ENCODE measurements around the gene ANKRD53.
"Not testable (repeated sequence)": the region's sequence is repeated elsewhere in the genome, so short reads cannot be mapped to it uniquely, and the experiment has no call there.

The ANKRD53 gene

DNA sequence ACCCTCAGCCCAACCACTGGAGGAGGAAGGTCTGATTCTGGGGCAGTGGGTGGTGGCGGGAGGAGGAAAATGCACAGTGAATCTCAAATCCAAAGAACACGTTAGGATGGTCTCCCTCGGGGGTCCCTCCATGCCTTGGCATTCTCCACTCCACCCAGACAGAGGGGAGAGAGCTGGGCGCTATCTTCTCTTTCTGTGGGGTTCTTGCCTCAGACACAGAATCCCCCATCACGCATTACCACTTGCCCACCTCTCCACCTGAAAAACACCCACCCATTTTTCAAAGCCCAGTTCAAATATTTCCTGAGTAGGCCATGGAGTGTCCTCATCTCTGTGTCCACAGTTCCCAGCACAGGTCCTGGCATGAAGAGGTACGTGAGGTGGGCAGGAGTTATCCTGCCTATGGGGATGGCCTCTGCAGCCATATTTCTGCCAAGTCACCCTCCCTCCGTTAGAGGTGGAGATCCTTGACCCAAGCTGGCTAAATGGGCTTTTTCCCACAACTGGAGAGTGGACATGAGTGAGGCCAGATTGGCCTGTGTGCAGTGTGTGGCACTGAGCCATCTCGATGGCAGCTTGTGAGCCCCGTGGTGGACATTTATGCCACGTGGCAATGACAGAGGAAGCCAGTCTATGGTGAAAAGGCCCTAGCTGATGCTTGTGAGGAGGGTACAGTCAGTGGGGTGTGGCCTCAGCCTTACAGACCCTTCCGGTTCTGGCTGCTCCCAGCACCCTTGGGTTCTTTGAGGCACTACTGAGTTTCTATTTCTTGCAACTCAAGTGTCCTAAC, 25.7 kb downstream of the ANKRD53 start:
- TF ChIP-seq, protein P1, sequence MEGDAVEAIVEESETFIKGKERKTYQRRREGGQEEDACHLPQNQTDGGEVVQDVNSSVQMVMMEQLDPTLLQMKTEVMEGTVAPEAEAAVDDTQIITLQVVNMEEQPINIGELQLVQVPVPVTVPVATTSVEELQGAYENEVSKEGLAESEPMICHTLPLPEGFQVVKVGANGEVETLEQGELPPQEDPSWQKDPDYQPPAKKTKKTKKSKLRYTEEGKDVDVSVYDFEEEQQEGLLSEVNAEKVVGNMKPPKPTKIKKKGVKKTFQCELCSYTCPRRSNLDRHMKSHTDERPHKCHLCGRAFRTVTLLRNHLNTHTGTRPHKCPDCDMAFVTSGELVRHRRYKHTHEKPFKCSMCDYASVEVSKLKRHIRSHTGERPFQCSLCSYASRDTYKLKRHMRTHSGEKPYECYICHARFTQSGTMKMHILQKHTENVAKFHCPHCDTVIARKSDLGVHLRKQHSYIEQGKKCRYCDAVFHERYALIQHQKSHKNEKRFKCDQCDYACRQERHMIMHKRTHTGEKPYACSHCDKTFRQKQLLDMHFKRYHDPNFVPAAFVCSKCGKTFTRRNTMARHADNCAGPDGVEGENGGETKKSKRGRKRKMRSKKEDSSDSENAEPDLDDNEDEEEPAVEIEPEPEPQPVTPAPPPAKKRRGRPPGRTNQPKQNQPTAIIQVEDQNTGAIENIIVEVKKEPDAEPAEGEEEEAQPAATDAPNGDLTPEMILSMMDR (IDR thresholded peaks at IDR 0.05; ENCODE audit: control insufficient read depth, insufficient read depth, low read depth, low read length, missing control alignments) = no peak
- no peak overlapping the region for H3K4me3 ChIP-seq (ENCODE audit: control insufficient read depth, low read depth, low read length)
- DNase-seq (ENCODE audit: low read depth) = no peak

DNA sequence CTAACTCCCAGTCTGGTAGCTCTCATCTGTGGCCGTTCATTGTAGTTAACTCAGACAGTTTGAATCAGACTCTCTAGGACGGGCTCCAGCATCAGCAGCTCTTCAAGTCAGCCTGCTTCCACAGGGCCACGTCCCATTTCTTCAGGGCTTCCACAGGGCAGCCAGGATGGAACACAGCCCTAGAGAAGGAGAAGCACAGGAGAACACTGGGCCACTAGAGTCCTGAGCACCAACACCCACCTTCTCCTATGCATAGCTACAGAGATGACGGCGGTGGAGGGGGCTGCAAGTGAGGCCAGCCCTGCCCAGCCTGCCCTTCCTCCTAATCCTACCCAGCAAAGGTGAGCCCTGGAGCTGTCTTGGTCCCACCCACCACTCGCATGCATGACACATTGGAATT, 26.4 kb downstream of the ANKRD53 start:
- no peak for DNase-seq (ENCODE audit: low read depth)
- TF ChIP-seq, protein P1 (IDR thresholded peaks at IDR 0.05; ENCODE audit: control insufficient read depth, insufficient read depth, low read depth, low read length, missing control alignments) = no peak
- H3K4me3 ChIP-seq (ENCODE audit: control insufficient read depth, low read depth, low read length) = no peak overlapping the region

DNA sequence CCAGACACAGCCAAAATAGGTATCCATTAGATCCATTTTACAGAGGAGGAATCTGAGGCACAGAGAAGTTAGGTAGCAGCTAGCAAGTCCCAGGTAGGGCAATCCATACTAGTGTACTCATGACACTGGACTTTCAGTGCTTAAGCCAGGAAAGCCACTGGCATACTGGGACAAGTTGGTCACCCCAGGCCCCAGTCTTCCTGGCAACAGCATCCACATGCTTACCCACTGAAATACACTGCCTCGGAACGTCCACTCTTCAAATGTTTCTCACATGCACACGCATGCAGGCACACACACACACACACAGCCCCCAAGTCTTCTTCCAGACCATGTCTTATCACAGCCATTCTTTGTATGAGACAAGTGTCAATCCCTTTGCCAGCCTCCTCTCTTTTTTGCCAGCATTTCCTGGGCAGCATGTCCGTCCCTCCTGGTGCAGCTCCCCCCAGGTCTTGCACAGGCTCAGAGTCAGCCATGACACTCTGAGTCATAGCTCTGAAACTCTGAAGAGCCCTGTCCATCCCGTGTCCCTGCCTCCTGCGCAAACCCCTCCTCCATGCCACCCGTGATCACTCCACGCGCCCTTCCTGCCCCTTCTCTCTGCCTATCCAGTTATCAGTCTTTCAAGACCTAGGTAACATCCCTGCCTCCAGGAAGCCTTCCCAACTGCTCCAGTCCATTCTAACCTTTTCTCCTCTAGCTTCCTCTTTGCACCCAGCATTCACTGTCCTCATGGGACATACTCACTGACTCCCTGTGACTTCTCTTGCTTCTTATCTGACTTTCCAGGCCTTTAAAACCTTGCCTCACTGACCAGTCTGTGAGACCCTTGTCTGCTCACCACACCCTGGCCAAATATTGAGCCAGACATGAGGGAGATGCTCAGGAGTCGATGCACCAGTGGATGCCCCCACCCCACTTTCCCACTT, 27.1 kb downstream of the ANKRD53 start:
- DNase-seq (ENCODE audit: low read depth) = no peak
- no peak overlapping the region for H3K4me3 ChIP-seq (ENCODE audit: control insufficient read depth, low read depth, low read length)
- TF ChIP-seq, protein P1 (IDR thresholded peaks at IDR 0.05; ENCODE audit: control insufficient read depth, insufficient read depth, low read depth, low read length, missing control alignments) = no peak

DNA sequence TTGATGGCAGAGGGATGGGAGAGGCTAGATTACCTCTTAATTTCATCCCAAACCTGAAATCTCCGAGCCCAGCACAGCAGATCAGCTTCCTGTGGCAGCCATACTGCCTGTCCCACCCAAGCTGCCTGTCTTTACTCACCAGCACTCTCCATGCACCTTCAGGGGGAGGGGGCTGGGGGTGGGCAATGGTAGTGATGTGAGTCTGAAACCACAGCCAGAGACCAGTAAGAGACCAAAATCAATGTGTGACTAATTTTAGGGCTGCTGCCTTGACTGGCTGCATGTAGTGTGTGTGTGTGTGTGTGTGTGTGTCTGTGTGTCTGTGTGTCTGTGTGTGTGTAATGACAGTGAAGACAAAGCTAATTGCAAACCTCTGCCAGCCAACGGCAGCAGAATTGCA, 27.9 kb downstream of the ANKRD53 start:
- no peak for DNase-seq (ENCODE audit: low read depth)
- TF ChIP-seq, protein P1 (IDR thresholded peaks at IDR 0.05; ENCODE audit: control insufficient read depth, insufficient read depth, low read depth, low read length, missing control alignments) = no peak
- H3K4me3 ChIP-seq (ENCODE audit: control insufficient read depth, low read depth, low read length) = no peak overlapping the region

DNA sequence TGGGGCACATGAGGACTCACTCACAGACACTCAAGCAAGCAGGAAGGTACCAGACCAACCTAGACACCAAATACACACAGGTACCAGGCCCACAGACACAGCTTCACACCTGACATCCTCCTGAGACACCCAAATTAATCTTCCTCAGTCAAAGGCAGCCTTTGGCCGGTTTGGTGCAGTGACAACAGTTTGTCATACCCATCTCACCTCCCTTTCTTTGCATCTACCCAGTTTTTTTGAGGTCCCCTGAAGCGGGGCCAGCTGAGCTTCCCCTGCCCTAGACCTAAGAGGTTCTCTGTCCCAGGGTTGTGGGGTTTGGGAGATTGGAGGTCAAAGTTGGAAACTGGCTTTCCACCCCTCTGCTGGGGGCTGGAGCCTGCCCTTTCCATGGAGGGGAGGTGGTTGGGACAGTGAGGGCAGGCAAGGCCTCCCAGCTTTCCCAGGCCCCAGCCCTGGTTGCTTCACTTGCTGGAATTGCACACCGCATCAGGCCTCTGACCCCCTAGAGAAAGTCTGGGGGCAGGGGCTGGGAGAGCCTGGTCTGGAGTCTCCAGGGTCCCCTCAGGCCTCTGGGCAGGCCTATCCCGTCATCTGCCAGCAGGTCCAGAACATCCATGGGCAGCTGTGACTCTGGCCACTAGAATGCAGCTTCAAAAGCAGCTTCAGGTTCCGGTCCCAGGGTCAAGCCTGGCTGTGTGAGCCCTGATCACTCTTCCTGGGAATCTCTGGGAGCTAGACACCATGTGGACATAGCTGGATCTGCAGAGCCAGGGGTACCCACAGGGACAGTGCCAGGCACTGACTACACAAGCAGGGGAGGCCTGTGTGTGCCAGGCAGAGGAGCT, 28.7 kb downstream of the ANKRD53 start:
- TF ChIP-seq, protein P1 (IDR thresholded peaks at IDR 0.05; ENCODE audit: control insufficient read depth, insufficient read depth, low read depth, low read length, missing control alignments) = no peak
- no peak overlapping the region for H3K4me3 ChIP-seq (ENCODE audit: control insufficient read depth, low read depth, low read length)
- DNase-seq (ENCODE audit: low read depth) = no peak

DNA sequence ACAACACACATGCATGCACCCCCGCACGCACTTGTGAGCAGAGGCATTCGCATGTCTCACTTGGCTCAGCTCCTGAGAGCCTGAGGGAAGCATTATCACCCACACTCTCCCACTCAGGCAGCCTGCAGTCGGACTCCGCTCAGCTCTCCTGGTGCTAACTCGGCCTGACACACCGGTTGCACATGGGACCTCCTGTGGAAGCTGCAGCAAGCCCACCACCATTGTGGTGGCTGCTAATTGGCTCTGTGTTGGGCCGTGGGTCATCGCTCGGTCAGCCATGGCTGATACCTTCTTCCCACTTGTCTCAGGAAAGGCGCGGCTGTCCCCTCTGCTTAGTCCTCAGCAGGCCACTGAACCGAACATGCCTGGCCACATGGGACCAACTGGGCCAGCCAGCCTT, 29.9 kb downstream of the ANKRD53 start:
- no peak overlapping the region for H3K4me3 ChIP-seq (ENCODE audit: control insufficient read depth, low read depth, low read length)
- TF ChIP-seq, protein P1 (IDR thresholded peaks at IDR 0.05; ENCODE audit: control insufficient read depth, insufficient read depth, low read depth, low read length, missing control alignments) = no peak
- no peak for DNase-seq (ENCODE audit: low read depth)

DNA sequence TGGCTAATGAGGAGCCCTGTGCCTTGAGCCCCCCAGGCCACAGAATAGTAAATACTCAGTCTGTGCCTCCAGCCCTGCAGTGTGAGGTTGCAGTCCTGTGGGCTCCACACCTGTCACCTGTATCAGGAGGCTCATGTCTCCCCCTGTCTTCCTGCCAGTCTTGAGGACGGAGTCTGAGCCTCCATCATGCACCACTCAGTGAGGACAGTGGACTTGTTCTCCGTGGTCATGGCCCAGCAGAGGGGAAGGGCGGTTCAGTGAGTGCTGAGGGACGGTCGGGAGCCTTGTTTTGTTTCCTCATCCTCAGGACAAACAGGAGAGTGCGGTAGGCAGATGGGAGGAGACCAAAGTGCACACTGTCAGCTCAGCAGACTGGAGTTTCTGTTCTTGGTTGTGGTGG, 33.4 kb downstream of the ANKRD53 start:
- DNase-seq (ENCODE audit: low read depth); H3K4me3 ChIP-seq (ENCODE audit: control insufficient read depth, low read depth, low read length): not testable (repeated sequence)

Measured in AG09309 (cell line).